GM13976 (cell line): ENCODE data around the gene TMEM161B.

Source experiments
- DNase-seq: peaks from one replicate; pipeline ENCODE4 v3.0.0; 2012; ENCODE audit warnings: low spot score
- CTCF ChIP-seq: IDR thresholded peaks from 2 replicates; pipeline ENCODE4 v1.5.1; 2012; ENCODE audit warnings: borderline replicate concordance, mild to moderate bottlenecking; ENCODE audit not compliant: insufficient read depth; ENCODE audit errors: extremely low read depth, missing control alignments, control extremely low read depth
- in situ Hi-C: fragments of 300-500 bp; cut with MboI; formaldehyde crosslinking; loops from one replicate; pipeline ENCODE4 v1.12.0; 2022; ENCODE audit warnings: low sequenced_read_pairs, mixed read lengths, inconsistent platforms; ENCODE audit not compliant: unreplicated experiment

The TMEM161B gene

GRCh38 chr5:88268385-88269184 lies at the start of gene TMEM161B:
Gene TMEM161B (minus strand): TSS chr5:88268845. CDS start chr5:88268723, 122 bp downstream.
- DNase-seq: peak; percentile 92
- no peak for TF ChIP-seq CTCF
- in situ Hi-C loops: no loop called here

GRCh38 chr5:88304356-88304755 lies 35.7 kb upstream of the TMEM161B start:
- DNase-seq: no peak
- no peak for TF ChIP-seq CTCF
- in situ Hi-C loops: no loop called here

- no peak for DNase-seq
- in situ Hi-C loops: no loop called here
Measured at GRCh38 chr5:88298425-88298824, 29.8 kb upstream of the TMEM161B start.

GRCh38 chr5:88290801-88291200 lies 22.2 kb upstream of the TMEM161B start:
- DNase-seq: no peak
- in situ Hi-C loops: no loop called here

More at GRCh38 chr5:88298425-88298824, 29.8 kb upstream of the TMEM161B start:
- TF ChIP-seq CTCF: no peak

GRCh38 chr5:88288528-88289197 lies 20.0 kb upstream of the TMEM161B start:
- no peak for TF ChIP-seq CTCF
- in situ Hi-C loops: no loop called here
- DNase-seq: no peak

More at GRCh38 chr5:88290801-88291200, 22.2 kb upstream of the TMEM161B start:
- TF ChIP-seq CTCF: no peak

GRCh38 chr5:88287846-88288527 lies 19.3 kb upstream of the TMEM161B start:
- in situ Hi-C loops: no loop called here
- no peak for TF ChIP-seq CTCF
- no peak for DNase-seq
